UCSD-AML1 (cell line): ENCODE measurements around the gene LRRC74A.
A peak's percentile ranks its signal among the peaks of the same experiment; 100 is the strongest.

ENCODE experiments used
- DNase-seq: peaks from one replicate; lab custom pipeline; 2025; ENCODE audit not compliant: unreplicated experiment; lab: John Stamatoyannopoulos, UW

Gene LRRC74A

DNA sequence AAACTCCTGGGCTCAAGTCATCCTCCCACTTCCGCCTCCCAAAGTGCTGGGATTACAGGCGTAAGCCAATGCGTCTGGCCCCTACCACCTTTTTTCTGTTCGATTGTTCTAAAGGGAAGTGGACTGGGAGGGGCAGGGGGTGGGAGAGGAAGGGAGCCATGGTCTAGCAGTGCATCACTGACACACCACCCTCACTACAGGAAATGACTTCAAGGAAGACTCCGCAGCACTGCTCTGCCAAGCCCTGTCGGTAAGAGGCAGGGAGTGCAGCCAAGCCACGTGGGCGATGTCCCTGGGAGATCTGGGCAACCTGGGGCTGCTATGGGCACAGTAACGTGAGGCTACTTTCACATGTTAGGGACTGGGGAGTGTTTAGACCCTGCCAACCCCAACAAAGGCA is 18.0 kb downstream of the LRRC74A start:
- peak; percentile 80 for DNase-seq

DNA sequence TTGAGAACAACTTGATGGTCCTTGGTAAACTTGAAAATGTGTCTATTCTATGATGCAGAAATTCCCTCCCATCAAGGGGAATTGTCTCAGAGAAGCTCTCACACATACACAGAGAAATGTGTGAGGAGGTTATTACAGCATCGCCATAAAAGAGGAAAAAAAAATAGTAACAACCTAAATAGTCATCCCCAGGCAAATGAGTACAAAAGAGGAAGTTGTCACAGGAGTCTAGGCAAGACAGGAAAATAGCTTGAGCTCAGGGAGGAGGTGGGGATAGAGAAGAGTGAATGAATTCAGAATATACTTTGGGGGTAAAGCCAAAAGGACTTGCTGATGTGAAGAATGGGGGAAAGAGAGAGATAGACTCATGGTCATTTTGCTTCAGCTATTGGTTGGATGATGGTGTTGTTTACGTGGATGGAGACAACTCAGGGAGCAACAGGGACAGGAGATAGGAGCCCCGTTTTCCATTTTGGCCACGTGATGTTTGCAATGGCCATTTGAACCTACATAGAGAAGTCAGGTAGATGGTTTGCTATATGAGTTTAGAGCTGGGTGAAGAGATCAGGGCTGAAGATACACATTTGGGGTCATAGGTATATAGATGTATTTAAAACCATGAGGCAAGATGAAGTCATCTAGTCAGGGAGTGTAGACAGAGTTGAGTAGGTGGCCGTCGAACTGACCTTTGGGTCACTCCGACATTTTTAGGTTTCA is 20.3 kb downstream of the LRRC74A start:
- no peak for DNase-seq

DNA sequence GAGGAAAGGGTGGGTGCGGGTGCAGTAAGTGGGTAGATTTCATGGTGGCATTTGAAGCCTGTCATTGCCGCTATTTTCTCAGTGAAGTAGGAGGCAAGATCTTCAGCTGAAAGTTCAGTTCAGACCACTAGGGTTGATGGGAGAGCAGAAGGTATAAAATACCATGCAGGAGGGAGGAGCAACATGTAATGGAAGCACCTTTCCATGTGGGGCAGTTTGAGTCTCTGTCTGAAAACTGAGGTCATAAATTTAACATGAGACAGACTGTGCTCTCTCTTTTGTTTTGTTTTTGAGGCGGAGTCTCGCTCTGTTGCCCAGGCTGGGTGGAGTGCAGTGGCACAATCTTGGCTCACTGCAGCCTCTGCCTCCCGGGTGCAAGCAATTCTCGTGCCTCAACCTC is 22.7 kb downstream of the LRRC74A start:
- DNase-seq, result no peak

DNA sequence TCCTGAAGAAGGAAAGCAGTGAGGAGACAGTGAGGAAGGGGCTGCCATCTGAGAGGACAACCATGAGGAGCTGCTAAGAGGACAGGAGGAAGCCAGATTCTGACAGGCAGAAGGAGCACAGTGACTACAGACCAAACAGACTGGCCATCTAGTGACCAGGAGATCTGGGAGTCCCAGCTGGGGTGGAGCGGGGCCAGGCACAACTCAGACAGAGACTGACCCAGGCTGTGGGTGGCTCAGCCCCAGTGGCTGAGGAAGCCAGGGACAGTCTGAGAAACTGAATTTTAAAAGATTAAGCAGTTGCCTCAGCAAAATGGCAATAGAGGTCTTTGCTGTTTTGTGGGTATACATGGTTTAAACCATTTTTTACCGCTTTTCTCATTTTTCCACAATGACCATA is 28.9 kb downstream of the LRRC74A start:
- DNase-seq, result no peak

DNA sequence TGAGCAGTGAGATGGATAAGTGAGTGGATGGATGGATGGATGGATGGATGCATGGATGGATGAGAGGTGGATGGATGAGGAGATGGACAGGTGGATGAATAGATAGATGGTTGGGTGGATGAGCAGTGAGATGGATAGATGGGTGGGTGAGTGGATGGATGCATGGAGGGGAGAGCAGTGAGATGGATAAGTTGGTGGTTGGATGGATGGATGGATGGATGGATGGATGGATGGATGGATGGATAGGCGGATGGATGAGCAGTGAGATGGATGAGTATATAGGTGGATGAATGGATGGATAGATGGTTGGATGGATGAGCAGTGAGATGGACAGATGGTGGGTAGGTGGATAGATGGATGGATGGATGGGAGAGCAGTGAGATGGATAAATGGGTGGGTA is 30.6 kb downstream of the LRRC74A start:
- DNase-seq, result no peak

DNA sequence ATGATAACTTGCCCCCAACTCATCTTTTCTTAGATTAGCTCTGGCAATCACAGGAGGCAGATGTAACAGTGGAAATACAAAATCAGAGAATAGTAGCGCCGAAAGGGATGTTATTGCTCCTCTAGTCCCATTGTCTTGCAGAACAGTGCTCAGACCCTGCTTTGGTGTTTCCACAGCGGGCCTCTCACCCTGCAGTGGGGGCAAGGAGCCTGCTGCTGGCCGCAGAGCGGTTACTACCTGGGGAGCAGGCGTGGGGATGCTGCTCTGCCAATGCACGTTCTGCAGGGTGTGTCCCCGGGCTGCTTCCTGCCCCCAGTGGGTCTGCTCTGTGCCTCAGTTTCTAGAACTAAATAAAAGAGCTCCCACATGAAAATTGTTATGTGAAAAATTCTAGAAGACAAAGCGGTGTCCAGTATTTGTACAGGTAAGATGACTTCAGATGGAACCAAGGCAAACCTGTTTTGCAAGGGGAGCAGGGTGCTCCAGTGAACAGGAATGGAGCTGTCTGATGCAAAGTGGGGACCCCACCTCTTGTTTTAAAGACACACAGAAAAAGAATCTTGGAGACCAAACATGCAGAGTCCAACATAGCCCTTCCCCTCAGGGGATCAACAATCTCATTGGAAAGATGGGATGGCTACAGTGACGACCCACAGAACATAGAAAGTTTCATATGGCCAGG is 35.5 kb downstream of the LRRC74A start:
- DNase-seq, result no peak

DNA sequence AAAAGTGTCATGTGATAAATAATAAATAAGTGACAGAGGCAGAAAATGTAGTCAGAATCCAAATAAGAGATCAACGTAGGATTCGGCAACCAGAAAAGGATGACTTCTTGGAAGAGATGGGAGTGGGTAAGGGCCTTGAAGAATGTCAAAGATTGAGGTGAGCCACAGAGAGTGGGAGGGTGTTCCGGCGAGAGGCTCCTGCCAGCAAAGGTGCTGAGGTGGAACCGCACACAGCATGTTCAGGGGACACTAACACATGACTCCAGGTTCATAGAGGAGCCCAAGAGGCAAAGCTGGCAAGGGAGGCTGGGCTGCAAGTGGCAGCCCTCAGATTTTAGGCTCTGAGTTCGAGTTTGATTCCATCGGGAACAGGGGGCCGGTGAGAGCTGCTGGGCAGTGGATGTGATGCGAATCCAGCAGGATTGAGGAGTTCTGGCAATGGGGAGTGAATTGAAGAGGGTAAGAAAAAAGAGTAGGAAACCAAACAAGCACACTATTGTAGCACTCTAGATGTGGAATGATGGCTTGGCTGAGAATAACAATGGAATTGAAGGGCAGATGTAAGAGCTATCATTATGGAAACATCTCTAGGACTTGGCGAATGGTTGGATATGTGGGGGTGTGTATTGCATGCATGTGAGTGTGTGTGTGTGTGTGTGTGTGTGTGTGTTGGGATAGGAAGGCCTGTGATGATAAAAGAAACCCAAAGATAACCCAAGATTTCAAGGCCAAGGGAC is 36.5 kb downstream of the LRRC74A start:
- no peak for DNase-seq

DNA sequence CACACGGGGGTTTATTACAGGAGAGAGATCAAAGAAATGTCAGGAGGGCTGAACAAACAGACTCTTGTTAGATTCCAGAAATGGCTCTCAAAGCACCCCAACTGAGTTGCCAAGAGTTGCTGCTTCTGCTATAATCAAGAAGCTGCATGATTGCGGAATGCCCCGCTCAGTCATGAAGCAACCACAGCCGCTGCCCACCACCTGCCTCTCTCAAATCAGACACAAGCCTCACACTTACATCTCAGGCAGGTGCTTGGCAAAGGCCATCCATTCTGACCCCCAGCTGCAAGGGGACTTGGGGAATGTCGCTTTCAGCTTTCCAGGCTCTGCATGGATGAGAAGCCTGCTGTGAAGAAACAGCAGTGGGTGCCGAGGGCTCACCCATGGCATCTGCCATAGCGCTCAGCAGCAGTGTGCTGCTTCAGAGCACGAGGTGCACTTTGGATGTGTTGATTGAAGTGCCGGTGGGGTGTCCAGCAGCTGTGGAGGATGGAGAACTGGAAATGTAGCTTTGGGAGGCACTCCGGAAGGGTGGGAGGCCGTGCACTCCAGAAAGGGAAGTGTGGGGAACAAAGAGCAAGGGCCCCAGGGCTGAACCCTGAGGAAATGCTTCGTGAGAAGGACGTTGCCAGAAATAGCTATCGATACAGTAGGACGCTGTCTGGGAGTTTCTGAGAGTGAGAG is 37.7 kb downstream of the LRRC74A start:
- DNase-seq, result peak; percentile 80

DNA sequence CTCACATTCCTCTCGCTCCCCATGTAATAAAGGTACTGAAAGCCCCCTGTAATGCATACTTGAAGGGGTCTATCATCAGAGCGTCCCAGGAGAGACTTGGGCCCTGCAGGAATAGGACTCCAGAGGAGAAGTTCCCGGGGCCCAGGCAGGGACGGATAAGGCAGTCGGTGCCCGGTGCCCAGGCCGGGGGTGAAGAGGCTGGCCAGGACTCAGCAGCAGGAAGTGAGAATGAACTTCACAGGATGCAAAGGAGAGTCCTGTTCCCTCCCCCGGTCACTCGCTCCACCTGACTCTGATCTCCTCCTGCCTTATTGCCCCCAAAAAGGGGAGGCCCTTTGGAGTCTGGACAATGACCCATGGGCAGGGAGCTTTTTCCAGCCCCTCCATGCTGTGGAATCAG is 40.2 kb downstream of the LRRC74A start:
- no peak for DNase-seq

DNA sequence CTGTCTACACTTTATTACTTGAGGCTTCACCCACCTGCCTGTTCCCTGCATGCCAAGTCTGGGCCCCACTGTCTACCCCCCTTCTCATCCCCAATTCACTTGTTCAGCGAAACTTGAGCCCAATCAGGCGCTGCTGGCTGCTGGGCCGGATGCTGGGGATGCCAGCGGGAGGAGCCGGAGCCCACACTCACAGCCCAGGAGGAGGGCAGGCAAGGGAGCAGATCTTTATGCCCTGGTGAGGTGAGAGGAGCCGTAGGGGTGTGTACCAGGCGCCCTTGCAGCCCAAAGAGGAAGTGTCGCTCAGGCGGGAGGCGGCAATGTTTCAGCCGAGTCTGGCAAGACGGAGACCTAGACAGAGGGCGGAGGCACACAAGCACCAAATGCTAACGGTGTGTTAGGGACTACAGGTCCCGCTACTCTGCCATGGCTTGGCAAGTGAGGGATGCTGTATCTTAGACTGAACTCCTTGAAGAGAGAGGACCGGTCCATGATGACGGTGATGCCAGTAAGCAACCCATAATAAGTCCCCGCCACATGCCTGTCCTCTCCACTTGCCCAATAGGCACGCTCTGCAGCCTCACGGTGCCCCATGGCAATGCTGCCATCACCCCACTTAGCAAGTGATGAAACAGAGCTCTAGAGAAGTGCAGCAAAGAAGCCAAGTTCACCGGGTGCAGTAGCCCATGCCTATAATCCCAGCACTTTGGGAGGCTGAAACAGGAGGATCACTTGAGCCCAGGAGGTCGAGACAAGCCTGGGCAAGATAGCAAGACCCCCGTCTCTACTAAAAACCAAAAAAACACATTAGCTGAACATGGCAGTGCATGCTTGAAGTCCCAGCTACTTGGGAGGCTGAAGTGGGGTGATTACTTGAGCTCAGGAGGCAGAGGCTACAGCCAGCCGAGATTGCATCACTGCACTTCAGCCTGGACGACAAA is 41.6 kb downstream of the LRRC74A start:
- peak; percentile 69 for DNase-seq

DNA sequence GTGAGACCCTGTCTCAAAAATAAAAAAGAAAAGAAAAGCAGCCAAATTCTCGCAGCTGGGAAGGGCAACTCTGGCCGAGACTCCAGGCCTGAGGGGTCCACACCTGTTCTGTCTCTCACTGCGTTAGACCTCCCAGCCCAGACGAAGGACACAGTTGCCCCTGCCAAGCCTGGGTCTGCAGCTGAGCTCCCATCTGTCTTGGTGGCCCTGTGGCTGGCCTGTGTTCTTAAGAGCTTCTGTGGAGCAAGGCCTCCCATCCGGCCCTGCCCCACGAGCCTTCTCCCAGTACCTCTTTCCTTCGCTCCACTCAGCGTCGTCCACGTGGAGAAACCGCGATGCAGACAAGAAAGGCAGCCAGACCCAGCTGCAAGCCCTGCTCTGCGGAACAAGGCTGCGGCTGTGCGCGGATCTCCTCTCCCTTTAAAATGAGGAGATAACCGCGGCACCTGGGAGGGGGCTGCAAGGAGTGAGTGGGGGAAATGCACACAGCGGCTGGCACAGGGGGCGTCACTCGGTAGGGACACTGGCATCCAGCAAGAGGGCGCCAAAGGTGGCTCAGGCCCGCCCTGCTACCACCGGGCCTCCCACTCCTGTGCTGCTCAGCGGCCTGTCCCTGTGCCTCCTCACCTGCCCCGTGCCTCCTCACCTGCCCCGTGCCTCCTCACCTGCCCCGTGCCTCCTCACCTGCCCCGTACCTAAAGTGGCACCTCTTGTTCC is 42.4 kb downstream of the LRRC74A start:
- DNase-seq, result no peak

DNA sequence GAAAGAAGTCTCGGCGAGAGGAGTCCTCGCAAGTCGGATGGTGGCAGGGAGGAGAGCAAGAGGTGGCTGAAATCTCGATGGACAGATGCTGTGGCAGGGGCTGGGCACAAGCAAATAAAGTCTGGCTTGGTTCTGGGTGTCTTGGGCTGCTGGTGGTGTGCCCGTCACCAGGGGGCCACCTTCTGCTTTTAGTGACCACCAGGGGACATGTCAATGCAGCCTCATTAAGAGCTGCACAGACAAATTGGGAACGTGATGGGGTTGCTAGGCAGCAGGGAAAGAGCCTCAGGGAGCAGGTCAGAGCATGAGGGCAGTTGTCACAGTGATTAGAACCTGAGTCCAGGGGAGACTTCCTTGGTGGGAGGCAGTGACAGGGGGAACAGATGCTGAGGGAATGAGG is 44.0 kb downstream of the LRRC74A start:
- DNase-seq, result no peak

DNA sequence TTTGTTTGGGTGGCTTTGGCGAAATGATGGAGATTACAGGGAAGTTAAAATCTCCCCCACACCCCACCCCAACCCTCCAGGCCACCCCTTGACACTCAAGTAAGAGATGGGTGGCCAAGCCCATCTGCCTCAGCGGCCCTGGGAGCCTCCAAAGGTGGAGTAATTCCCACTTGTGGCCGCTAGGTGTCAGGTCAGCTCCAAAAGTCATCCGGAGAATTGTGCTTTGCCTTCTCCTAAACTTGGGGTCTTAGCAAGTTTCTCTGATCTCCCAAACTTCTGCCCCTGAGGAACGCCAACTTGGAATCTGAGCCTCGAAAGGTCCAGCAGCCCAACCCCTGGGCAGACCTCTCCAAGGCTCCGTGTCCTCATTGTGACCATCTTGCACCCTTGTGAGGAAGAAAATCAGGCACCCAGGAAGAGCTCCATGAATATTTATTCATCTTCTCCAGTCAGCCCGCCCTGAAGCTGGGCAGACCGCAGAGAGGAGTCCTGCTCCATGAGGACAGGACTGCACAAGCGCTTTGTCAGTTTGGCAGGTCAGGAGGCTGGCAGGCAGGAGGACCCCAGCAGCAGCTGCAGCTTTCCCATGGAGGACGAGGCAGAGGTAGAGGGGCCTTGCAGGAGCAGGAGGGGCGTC is 46.7 kb downstream of the LRRC74A start:
- peak; percentile 52 for DNase-seq

DNA sequence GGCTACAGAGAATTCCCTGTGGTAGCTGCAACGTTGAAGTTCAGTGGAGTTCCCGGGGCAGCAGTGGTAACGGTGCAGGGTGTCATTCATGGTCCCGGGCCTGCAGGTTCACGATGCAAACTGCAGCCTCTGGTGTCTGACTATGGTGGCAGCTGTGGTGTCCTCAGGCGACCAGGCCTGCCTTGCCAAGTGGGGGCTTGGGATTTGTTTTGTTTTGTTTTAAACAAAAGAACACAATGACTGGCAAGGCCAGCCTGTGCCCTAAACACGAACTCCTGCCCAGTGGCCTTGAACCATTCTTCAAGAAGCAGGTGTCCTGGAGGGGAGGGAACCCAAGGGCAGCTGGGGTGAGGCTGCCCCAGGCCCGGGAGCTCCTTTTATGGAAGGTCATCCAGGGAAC is 48.5 kb downstream of the LRRC74A start:
- DNase-seq, result no peak

DNA sequence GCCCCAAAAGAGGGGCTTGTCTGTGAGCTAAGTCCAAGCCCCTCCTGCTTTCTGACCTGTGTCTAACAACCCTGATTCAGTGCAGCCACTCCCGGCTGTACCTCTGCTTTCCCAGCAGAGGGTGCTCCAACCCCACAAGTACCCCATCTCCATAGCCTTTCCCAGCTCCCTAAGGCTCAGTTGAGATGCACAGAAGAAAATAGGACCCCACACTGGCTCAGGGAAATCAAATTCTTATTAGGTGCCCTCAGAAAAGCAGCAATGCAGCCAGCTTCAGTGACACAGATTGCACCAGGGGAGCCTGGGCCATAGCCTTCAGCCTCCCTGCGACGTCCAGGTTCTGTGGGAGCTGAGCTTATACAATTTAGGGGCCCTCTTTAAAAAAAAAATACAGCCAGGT is 49.9 kb downstream of the LRRC74A start:
- peak; percentile 49 for DNase-seq

DNA sequence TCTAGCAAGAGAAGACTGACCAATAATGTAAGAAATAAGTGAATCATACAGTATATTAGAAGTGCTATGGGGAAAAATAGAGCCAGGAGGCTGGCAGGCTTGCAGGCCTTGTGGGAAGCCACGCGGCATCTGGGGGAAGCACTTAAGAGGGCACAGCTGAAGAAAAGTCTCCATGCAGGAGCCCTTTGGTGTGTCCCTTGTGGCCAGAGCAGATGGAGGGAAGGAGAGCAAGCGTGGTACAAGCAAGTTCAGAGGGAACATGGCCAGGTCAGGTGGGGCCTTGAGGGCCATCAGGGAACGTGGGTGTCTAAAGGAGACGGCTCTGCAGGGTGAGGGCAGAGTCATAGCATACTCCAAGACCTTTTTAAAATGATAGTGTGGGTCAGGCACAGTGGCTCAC is 51.7 kb downstream of the LRRC74A start:
- no peak for DNase-seq

DNA sequence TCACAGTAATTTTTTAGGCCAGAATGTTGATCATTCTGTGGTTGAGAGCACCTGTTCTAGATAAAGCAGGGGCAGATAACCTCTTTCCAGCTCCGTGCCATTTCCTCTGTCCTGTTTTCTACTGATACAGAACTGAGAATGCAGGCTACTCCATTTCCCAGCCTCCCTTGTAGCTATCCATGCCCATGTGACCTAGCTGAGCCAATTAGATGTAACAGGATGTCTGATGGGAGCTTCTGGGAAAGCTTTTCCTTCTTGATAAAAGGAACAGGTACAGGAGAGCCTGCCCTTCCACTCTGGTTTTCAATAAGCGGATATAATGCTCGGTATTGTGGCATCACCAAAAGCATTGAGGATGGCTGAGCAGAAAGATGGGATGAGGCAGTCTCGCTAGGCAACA is 54.2 kb downstream of the LRRC74A start:
- no peak for DNase-seq

DNA sequence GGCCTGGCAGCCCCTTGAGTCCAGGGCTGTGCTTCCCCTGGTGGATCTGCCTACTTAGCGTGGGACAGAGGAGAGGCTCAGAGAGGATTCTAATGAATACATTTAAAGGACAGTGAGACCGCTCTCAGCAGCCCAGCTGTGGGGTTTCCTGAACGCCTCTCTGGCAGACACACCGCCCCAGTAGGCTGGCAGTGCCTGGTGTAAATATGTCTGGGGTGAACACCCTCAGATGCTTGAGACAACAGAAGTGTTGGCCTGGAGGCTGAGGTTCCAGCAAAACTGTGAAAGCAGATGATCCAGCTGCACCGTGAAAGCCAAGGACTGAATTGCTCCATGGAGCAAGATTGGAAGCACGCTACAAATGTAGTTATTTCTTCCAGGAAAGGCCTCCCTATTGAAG is 55.1 kb downstream of the LRRC74A start:
- DNase-seq, result no peak

DNA sequence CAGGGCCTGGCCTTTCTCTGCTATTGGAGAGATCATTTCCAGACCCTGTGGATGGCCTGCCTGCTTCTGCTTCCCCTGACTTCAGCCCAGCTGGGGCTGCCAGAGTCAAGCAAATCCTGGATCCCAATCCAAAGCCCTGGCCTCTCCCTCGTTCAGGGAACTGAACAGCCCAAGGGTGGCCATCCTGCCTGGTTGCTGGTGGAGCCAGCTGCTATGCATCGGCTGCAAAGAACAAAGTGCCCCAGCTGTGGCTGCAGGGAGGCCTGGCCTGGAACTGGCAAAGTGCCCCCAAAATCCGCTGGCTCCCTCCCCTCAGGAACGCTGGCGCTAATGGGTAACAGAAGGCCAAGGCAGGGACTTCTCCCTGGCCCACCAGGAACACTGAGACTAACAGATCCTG is 56.4 kb downstream of the LRRC74A start:
- DNase-seq, result no peak
